ENCODE data around the gene CNKSR3.

DNA sequence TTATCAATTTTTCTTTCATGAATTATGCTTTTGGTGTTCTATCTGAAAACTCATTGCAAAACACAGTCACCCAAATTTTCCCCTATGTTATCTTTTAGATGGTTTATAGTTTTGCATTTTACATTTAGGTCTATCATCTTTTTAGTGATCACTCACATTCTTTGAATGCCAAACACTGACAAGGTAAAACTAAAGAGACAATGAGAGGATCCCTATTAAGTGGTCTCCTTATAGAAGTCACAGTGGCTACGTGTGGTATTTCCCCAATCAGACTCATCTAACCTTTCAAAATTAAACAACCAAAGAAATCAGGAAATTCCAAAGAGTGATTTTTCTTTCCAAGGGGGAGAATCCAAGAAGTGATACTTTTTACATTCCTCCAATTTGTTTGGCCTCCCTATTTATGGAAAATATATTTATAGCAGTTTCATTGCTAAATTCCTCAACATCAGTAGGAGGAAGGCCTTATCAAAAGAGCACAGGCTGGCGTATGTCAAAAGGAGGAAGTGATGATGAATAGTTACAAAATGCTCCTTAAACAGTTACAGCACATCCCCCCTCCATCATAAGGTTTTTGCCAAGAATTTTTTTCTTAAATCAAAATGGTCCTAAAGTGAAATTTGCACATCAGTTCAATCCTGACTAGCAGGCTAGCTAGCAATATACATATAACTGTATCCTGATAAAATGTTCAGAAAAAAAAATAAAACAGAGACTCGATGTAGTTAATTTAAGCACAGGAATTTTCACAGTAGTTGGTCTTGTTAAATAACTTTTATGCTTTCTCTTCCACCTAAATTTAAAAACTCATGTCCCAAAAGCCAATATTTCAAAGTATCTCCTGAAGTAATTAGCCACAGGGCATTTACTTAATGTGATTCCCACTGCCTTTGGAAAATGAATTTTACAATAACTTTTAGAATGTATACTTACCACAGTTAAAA is 77.7 kb downstream of the CNKSR3 start:
- TF ChIP-seq, protein P1, sequence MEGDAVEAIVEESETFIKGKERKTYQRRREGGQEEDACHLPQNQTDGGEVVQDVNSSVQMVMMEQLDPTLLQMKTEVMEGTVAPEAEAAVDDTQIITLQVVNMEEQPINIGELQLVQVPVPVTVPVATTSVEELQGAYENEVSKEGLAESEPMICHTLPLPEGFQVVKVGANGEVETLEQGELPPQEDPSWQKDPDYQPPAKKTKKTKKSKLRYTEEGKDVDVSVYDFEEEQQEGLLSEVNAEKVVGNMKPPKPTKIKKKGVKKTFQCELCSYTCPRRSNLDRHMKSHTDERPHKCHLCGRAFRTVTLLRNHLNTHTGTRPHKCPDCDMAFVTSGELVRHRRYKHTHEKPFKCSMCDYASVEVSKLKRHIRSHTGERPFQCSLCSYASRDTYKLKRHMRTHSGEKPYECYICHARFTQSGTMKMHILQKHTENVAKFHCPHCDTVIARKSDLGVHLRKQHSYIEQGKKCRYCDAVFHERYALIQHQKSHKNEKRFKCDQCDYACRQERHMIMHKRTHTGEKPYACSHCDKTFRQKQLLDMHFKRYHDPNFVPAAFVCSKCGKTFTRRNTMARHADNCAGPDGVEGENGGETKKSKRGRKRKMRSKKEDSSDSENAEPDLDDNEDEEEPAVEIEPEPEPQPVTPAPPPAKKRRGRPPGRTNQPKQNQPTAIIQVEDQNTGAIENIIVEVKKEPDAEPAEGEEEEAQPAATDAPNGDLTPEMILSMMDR (IDR thresholded peaks at IDR 0.05), result no peak
- TF ChIP-seq POLR2A (IDR thresholded peaks at IDR 0.05), result no peak

Measured in body of pancreas (tissue), 4 donors.